ENCODE data around the gene APBA2. TPM values are rescaled to one million over a fixed set of nuclear protein-coding genes. Genes with fewer than 3 reads are reported as not detected.

APBA2 gene
- polyA plus RNA-seq, 1 donor (not counting 4 experiments of a cell fraction or from before 2014, with no cell fraction given) = 5.5 TPM

- no peak for DNase-seq (ENCODE audit: low read depth, low spot score)
- Histone ChIP-seq H3K79me2 (ENCODE audit: control insufficient read depth, insufficient read depth, low read length) (no peaks in the 10 kb centered on the region), H3K9ac (ENCODE audit: control insufficient read depth, extremely low read depth, insufficient read depth, low read length) (no peak overlapping the region), H3K4me3 (ENCODE audit: control insufficient read depth in 2 of 3, extremely low read depth in 1 of 3, insufficient read depth in 2 of 3, low read depth in 1 of 3, low read length in 3 of 3) (no peak overlapping the region), H3K9me3 (ENCODE audit: control insufficient read depth, low read depth, low read length) (no peaks in the 10 kb centered on the region), H2AFZ (ENCODE audit: control insufficient read depth, low read length) (no peak overlapping the region), H3K4me1 (ENCODE audit: control insufficient read depth, extremely low read depth, insufficient read depth, low read length) (no peaks in the 10 kb centered on the region), H3K4me2 (ENCODE audit: control insufficient read depth, extremely low read depth, insufficient read depth, low read depth, low read length) (no peak overlapping the region), H3K27me3 (ENCODE audit: control insufficient read depth, extremely low read depth, insufficient read depth, low read length) (peaks cover 5% of the 10 kb centered on the region), H4K20me1 (ENCODE audit: control insufficient read depth, extremely low read depth, insufficient read depth, low read length) (no peaks in the 10 kb centered on the region), H3K27ac (ENCODE audit: control insufficient read depth, insufficient read depth, low read length) (no peak overlapping the region), H3K9me1 (ENCODE audit: control insufficient read depth, extremely low read depth, insufficient read depth, low read length) (no peaks in the 10 kb centered on the region), H3K36me3 (ENCODE audit: control insufficient read depth in 2 of 2, extremely low read depth in 1 of 2, insufficient read depth in 2 of 2, low read length in 2 of 2) (no peaks in the 10 kb centered on the region)
- FAIRE-seq = no peak
- dilution Hi-C loops (cut with MboI; ENCODE audit: extremely low pct_ligation_motif_present, low sequenced_read_pairs) = no loop called here
- TF ChIP-seq EZH2 (IDR thresholded peaks at IDR 0.05; ENCODE audit: low read length) = no peak
- TF ChIP-seq, protein P1, sequence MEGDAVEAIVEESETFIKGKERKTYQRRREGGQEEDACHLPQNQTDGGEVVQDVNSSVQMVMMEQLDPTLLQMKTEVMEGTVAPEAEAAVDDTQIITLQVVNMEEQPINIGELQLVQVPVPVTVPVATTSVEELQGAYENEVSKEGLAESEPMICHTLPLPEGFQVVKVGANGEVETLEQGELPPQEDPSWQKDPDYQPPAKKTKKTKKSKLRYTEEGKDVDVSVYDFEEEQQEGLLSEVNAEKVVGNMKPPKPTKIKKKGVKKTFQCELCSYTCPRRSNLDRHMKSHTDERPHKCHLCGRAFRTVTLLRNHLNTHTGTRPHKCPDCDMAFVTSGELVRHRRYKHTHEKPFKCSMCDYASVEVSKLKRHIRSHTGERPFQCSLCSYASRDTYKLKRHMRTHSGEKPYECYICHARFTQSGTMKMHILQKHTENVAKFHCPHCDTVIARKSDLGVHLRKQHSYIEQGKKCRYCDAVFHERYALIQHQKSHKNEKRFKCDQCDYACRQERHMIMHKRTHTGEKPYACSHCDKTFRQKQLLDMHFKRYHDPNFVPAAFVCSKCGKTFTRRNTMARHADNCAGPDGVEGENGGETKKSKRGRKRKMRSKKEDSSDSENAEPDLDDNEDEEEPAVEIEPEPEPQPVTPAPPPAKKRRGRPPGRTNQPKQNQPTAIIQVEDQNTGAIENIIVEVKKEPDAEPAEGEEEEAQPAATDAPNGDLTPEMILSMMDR (optimal IDR thresholded peaks at IDR 0.05 in 1 of 3, IDR thresholded peaks at IDR 0.05 in 1 of 3, conservative IDR thresholded peaks at IDR 0.05 in 1 of 3; ENCODE audit: extremely low read depth in 1 of 3, insufficient read depth in 2 of 3, low read length in 3 of 3) = no peak
Observed at GRCh38 chr15:29110733-29111132, 225.0 kb downstream of the APBA2 start.

DNA sequence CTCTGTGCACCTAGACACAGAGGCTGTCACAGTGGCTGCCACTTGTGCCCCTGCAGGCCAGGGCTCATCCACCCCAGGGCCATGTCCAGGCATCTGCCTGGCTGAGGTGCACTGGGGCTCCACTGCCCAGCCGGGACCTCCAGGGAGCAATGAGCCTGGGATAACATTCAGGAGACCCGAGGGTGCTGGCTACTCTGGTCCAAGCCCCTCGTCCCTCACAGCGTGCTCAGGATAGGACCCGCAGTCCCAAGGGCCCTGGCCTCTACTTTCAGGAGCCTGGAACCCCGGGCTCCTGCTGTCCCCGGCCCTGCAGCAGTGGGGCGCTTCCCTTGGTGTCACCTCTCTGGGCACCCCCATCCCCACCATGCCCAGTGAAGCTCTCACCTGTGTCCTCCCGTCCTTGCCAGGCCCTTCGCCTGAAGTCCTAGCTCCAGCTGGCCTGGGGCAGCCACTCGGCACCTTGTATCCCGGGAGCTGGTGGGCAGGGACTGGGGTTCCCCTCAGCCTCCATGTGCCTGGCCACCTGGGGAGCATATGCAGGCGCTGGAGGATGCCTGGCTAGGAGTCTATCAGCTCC is 226.0 kb downstream of the APBA2 start:
- no peaks in the 10 kb centered on the region for H3K79me2 ChIP-seq (ENCODE audit: control insufficient read depth, insufficient read depth, low read length)
- no peaks in the 10 kb centered on the region for H3K9me3 ChIP-seq (ENCODE audit: control insufficient read depth, low read depth, low read length)
- DNase-seq (ENCODE audit: low read depth, low spot score) (no peak), FAIRE-seq (no peak)
- H3K27me3 ChIP-seq (ENCODE audit: control insufficient read depth, extremely low read depth, insufficient read depth, low read length) = peaks cover 5% of the 10 kb centered on the region
- no peak overlapping the region for H3K9ac ChIP-seq (ENCODE audit: control insufficient read depth, extremely low read depth, insufficient read depth, low read length)
- H3K4me2 ChIP-seq (ENCODE audit: control insufficient read depth, extremely low read depth, insufficient read depth, low read depth, low read length) = no peak overlapping the region
- H3K4me1 ChIP-seq (ENCODE audit: control insufficient read depth, extremely low read depth, insufficient read depth, low read length) = no peaks in the 10 kb centered on the region
- H3K27ac ChIP-seq (ENCODE audit: control insufficient read depth, insufficient read depth, low read length) = no peak overlapping the region
- H3K9me1 ChIP-seq (ENCODE audit: control insufficient read depth, extremely low read depth, insufficient read depth, low read length) = no peaks in the 10 kb centered on the region
- no peak overlapping the region for H2AFZ ChIP-seq (ENCODE audit: control insufficient read depth, low read length)
- no peak for TF ChIP-seq EZH2 (IDR thresholded peaks at IDR 0.05; ENCODE audit: low read length)
- TF ChIP-seq, protein P1 (optimal IDR thresholded peaks at IDR 0.05 in 1 of 3, IDR thresholded peaks at IDR 0.05 in 1 of 3, conservative IDR thresholded peaks at IDR 0.05 in 1 of 3; ENCODE audit: extremely low read depth in 1 of 3, insufficient read depth in 2 of 3, low read length in 3 of 3) = no peak
- dilution Hi-C loops (cut with MboI; ENCODE audit: extremely low pct_ligation_motif_present, low sequenced_read_pairs) = no loop called here
- no peaks in the 10 kb centered on the region for H4K20me1 ChIP-seq (ENCODE audit: control insufficient read depth, extremely low read depth, insufficient read depth, low read length)
- H3K4me3 ChIP-seq (ENCODE audit: control insufficient read depth in 2 of 3, extremely low read depth in 1 of 3, insufficient read depth in 2 of 3, low read depth in 1 of 3, low read length in 3 of 3) = no peak overlapping the region
- H3K36me3 ChIP-seq (ENCODE audit: control insufficient read depth in 2 of 2, extremely low read depth in 1 of 2, insufficient read depth in 2 of 2, low read length in 2 of 2) = no peaks in the 10 kb centered on the region
